HG03175 (cell line): ENCODE data around the gene GAGE12F.
"Not testable (repeated sequence)": the region's sequence is repeated elsewhere in the genome, so short reads cannot be mapped to it uniquely, and the experiment has no call there.

Experiments used
- ATAC-seq: cut with Tn5 transposase; IDR thresholded peaks from one replicate; pipeline ENCODE4 v1.9.1; 2021; ENCODE audit warnings: mild to moderate bottlenecking, moderate library complexity; ENCODE audit not compliant: unreplicated experiment

Gene GAGE12F, protein sequence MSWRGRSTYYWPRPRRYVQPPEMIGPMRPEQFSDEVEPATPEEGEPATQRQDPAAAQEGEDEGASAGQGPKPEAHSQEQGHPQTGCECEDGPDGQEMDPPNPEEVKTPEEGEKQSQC

GRCh38 chrX:49560542-49560941, at the start of gene GAGE12F:
Gene GAGE12F (plus strand): TSS chrX:49560842. CDS start chrX:49561997, 1,155 bp downstream.
- not testable (repeated sequence) for ATAC-seq

DNA sequence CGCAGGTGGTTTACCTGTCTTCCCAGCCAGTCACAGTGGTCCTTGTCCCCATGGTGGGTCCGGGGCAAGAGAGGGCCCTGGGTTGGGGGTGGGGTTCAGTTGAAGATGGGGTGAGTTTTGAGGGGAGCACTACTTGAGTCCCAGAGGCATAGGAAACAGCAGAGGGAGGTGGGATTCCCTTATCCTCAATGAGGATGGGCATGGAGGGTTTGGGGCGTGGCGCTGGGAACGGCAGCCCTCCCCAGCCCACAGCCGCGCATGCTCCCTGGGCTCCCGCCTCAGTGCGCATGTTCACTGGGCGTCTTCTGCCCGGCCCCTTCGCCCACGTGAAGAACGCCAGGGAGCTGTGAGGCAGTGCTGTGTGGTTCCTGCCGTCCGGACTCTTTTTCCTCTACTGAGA, 28.8 kb upstream of the GAGE12F start, which contains the start of gene GAGE12C:
Gene GAGE12C (plus strand): TSS at position 301 of the 400 bp plus-strand sequence. CDS start 1,155 bp downstream, outside the sequence.
- not testable (repeated sequence) for ATAC-seq

DNA sequence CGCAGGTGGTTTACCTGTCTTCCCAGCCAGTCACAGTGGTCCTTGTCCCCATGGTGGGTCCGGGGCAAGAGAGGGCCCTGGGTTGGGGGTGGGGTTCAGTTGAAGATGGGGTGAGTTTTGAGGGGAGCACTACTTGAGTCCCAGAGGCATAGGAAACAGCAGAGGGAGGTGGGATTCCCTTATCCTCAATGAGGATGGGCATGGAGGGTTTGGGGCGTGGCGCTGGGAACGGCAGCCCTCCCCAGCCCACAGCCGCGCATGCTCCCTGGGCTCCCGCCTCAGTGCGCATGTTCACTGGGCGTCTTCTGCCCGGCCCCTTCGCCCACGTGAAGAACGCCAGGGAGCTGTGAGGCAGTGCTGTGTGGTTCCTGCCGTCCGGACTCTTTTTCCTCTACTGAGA, 19.2 kb upstream of the GAGE12F start, which contains the start of gene GAGE12D:
Gene GAGE12D (plus strand): TSS at position 301 of the 400 bp plus-strand sequence. CDS start 1,155 bp downstream, outside the sequence.
- not testable (repeated sequence) for ATAC-seq

DNA sequence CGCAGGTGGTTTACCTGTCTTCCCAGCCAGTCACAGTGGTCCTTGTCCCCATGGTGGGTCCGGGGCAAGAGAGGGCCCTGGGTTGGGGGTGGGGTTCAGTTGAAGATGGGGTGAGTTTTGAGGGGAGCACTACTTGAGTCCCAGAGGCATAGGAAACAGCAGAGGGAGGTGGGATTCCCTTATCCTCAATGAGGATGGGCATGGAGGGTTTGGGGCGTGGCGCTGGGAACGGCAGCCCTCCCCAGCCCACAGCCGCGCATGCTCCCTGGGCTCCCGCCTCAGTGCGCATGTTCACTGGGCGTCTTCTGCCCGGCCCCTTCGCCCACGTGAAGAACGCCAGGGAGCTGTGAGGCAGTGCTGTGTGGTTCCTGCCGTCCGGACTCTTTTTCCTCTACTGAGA, 9.7 kb upstream of the GAGE12F start, which contains the start of gene GAGE12E:
Gene GAGE12E (plus strand): TSS at position 301 of the 400 bp plus-strand sequence. CDS start 1,155 bp downstream, outside the sequence.
- ATAC-seq = not testable (repeated sequence)

- not testable (repeated sequence) for ATAC-seq
Observed at GRCh38 chrX:49568728-49569127, 8.1 kb downstream of the GAGE12F start.

- ATAC-seq = not testable (repeated sequence)
Observed at GRCh38 chrX:49569152-49569551, 8.5 kb downstream of the GAGE12F start.

DNA sequence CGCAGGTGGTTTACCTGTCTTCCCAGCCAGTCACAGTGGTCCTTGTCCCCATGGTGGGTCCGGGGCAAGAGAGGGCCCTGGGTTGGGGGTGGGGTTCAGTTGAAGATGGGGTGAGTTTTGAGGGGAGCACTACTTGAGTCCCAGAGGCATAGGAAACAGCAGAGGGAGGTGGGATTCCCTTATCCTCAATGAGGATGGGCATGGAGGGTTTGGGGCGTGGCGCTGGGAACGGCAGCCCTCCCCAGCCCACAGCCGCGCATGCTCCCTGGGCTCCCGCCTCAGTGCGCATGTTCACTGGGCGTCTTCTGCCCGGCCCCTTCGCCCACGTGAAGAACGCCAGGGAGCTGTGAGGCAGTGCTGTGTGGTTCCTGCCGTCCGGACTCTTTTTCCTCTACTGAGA, 9.5 kb downstream of the GAGE12F start, which contains the start of gene GAGE12G:
Gene GAGE12G (plus strand): TSS at position 301 of the 400 bp plus-strand sequence. CDS start 1,155 bp downstream, outside the sequence.
- ATAC-seq = not testable (repeated sequence)

DNA sequence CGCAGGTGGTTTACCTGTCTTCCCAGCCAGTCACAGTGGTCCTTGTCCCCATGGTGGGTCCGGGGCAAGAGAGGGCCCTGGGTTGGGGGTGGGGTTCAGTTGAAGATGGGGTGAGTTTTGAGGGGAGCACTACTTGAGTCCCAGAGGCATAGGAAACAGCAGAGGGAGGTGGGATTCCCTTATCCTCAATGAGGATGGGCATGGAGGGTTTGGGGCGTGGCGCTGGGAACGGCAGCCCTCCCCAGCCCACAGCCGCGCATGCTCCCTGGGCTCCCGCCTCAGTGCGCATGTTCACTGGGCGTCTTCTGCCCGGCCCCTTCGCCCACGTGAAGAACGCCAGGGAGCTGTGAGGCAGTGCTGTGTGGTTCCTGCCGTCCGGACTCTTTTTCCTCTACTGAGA, 19.0 kb downstream of the GAGE12F start, which contains the start of gene GAGE12H:
Gene GAGE12H (plus strand): TSS at position 301 of the 400 bp plus-strand sequence. CDS start 1,155 bp downstream, outside the sequence.
- not testable (repeated sequence) for ATAC-seq

- not testable (repeated sequence) for ATAC-seq
Observed at GRCh38 chrX:49589196-49589595, 28.6 kb downstream of the GAGE12F start, which contains the start of gene GAGE2A. Gene GAGE2A (plus strand): TSS chrX:49589496. CDS start chrX:49590651, 1,155 bp downstream.

GRCh38 chrX:49589769-49590478, 29.3 kb downstream of the GAGE12F start:
- ATAC-seq = not testable (repeated sequence)

GRCh38 chrX:49590488-49590887, 29.8 kb downstream of the GAGE12F start:
- ATAC-seq = not testable (repeated sequence)

DNA sequence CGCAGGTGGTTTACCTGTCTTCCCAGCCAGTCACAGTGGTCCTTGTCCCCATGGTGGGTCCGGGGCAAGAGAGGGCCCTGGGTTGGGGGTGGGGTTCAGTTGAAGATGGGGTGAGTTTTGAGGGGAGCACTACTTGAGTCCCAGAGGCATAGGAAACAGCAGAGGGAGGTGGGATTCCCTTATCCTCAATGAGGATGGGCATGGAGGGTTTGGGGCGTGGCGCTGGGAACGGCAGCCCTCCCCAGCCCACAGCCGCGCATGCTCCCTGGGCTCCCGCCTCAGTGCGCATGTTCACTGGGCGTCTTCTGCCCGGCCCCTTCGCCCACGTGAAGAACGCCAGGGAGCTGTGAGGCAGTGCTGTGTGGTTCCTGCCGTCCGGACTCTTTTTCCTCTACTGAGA, 38.1 kb downstream of the GAGE12F start, which contains the start of gene GAGE1:
Gene GAGE1 (plus strand): TSS at position 301 of the 400 bp plus-strand sequence. CDS start 1,155 bp downstream, outside the sequence.
- ATAC-seq = not testable (repeated sequence)

GRCh38 chrX:49610718-49611310, 50.2 kb downstream of the GAGE12F start:
- no peak for ATAC-seq
